GM12878 (cell line): ENCODE measurements around the gene PCGF1. TPM values are rescaled to one million over a fixed set of nuclear protein-coding genes. Genes with fewer than 3 reads are reported as not detected.

Experiments used
- ATF3 ChIP-seq: IDR thresholded peaks from 2 replicates; pipeline ENCODE4 v1.6.1; 2011; ENCODE audit warnings: low read depth, mild to moderate bottlenecking, low read length, moderate library complexity, borderline replicate concordance; ENCODE audit errors: extremely low read depth
- ATF7 ChIP-seq: fragments of 450-650 bp; IDR thresholded peaks from 2 replicates; pipeline ENCODE4 v1.6.1; 2016; ENCODE audit warnings: low read depth, mild to moderate bottlenecking
- BCL3 ChIP-seq: IDR thresholded peaks from 2 replicates; pipeline ENCODE4 v1.6.1; 2011; ENCODE audit warnings: borderline replicate concordance, low read depth, mild to moderate bottlenecking, moderate library complexity, low read length; ENCODE audit not compliant: insufficient read depth, poor library complexity, severe bottlenecking
- CBX3 ChIP-seq: fragments of 200-600 bp; sonication (generic); IDR thresholded peaks from 2 replicates; pipeline ENCODE4 v1.6.1; 2016; ENCODE audit warnings: low read depth, borderline replicate concordance
- ELK1 ChIP-seq: IDR thresholded peaks from 2 replicates; pipeline ENCODE4 v1.6.1; 2012; ENCODE audit warnings: low read depth, low read length, improper control_type of control experiment
- EP300 ChIP-seq, 2 experiments: fragments of 150-350 bp in 1 of 2; IDR thresholded peaks; 2 replicates each; pipeline ENCODE4 v1.6.1; 2011 to 2012; ENCODE audit warnings: low read depth in 2 of 2, low read length in 2 of 2, borderline replicate concordance in 1 of 2, improper control_type of control experiment in 1 of 2, inconsistent platforms in 1 of 2; ENCODE audit not compliant: control insufficient read depth in 1 of 2
- IRF3 ChIP-seq: fragments of 450-650 bp; IDR thresholded peaks from 2 replicates; pipeline ENCODE4 v1.6.1; 2014; ENCODE audit warnings: mild to moderate bottlenecking
- LARP7 ChIP-seq: fragments of 450-650 bp; IDR thresholded peaks from 2 replicates; pipeline ENCODE4 v1.6.1; 2017; ENCODE audit warnings: mild to moderate bottlenecking
- NFYA ChIP-seq: IDR thresholded peaks from 2 replicates; pipeline ENCODE4 v1.6.1; 2011; ENCODE audit warnings: low read depth, mild to moderate bottlenecking, low read length, improper control_type of control experiment, borderline replicate concordance
- RAD51 ChIP-seq: fragments of 450-650 bp; IDR thresholded peaks from 2 replicates; pipeline ENCODE4 v1.6.1; 2016; ENCODE audit warnings: moderate library complexity, mild to moderate bottlenecking, inconsistent platforms
- SIX5 ChIP-seq: IDR thresholded peaks from 2 replicates; pipeline ENCODE4 v1.6.1; 2011; ENCODE audit warnings: mild to moderate bottlenecking, low read depth, low read length, moderate library complexity; ENCODE audit not compliant: severe bottlenecking
- SPI1 ChIP-seq: IDR thresholded peaks from 2 replicates; pipeline ENCODE4 v1.6.1; 2011; ENCODE audit warnings: low read depth, mild to moderate bottlenecking, low read length, moderate library complexity, borderline replicate concordance; ENCODE audit not compliant: insufficient read depth
- USF1 ChIP-seq: IDR thresholded peaks from 2 replicates; pipeline ENCODE4 v1.6.1; 2011; ENCODE audit warnings: borderline replicate concordance, low read depth, mild to moderate bottlenecking, moderate library complexity, mixed read lengths, low read length; ENCODE audit not compliant: insufficient read depth; ENCODE audit errors: extremely low read length
- YBX1 ChIP-seq: fragments of 450-650 bp; IDR thresholded peaks from 2 replicates; pipeline ENCODE4 v1.6.1; 2016; ENCODE audit warnings: antibody characterized with exemption
- ZBTB33 ChIP-seq: fragments of 450-650 bp; IDR thresholded peaks from 2 replicates; pipeline ENCODE4 v1.6.1; 2017; ENCODE audit warnings: mild to moderate bottlenecking
- ZNF687 ChIP-seq: fragments of 450-650 bp; IDR thresholded peaks from 2 replicates; pipeline ENCODE4 v1.6.1; 2017; ENCODE audit warnings: mild to moderate bottlenecking, moderate library complexity
- polyA plus RNA-seq, 11 experiments: library from polyadenylated mRNA; depleted of rRNA in 4 of 11; unstranded in 6 of 11; stranded (reverse) in 5 of 11; fragments of >200 nt; fragmentation: Nextera tagmentation in 4 of 11; fragmentation: Illumina TruSeq in 1 of 11; extraction: Ambion mirVana in 4 of 11; extraction: Trizol in 1 of 11; gene quantifications; 1 replicate in 1 of 11; 2 replicates in 10 of 11; pipeline versions ENCODE4 v1.2.1 to v1.2.3, GENCODE V29; 2011 to 2016; ENCODE audit warnings: inconsistent platforms in 2 of 11, missing spikeins in 2 of 11, low read depth in 1 of 11
- total RNA-seq, 4 experiments: library from RNA; depleted of rRNA in 3 of 4; stranded (reverse); fragments of >200 nt in 3 of 4; fragmentation: Illumina TruSeq in 1 of 4; extraction: Trizol in 1 of 4; gene quantifications; 2 replicates each; pipeline versions ENCODE4 v1.2.1 to v1.2.3, GENCODE V29; 2013 to 2021

PCGF1 gene
- total and polyA plus RNA-seq, 10 of the 15 experiments (the other 5 are each of a cell fraction or from before 2014, with no cell fraction given) = 23.1 to 50.8 (median 27.4) TPM

GRCh38 chr2:74458132-74458937 lies 49.2 kb downstream of the PCGF1 start, which contains the start of gene WBP1 (continued):
- no peak for TF ChIP-seq CBX3
- TF ChIP-seq NFYA = peak; percentile 50; the same call in 1 of the 2 replicates
- TF ChIP-seq YBX1 = no peak
- TF ChIP-seq LARP7 = no peak
- TF ChIP-seq ELK1 = no peak
- no peak for TF ChIP-seq ZBTB33
- no peak for TF ChIP-seq RAD51
- TF ChIP-seq SIX5 = no peak
- TF ChIP-seq SPI1 = no peak
- peak; percentile 96 for TF ChIP-seq IRF3
- TF ChIP-seq EP300 (IDR thresholded peaks at IDR 0.05; ENCODE audit: borderline replicate concordance in 1 of 2, control insufficient read depth in 1 of 2, low read depth in 2 of 2, low read length in 2 of 2) = no peak
- peak; percentile 11 for TF ChIP-seq BCL3
- TF ChIP-seq ZNF687 = no peak
- peak; percentile 23; the same call in 1 of the 2 replicates for TF ChIP-seq ATF7
- no peak for TF ChIP-seq ATF3
- TF ChIP-seq USF1 = no peak
